GM12878 (cell line): ENCODE data around the gene MYO1C. TPM values are rescaled to one million over a fixed set of nuclear protein-coding genes. Genes with fewer than 3 reads are reported as not detected.
A peak's percentile ranks its signal among the peaks of the same experiment; 100 is the strongest.

Source experiments
- EGR1 ChIP-seq, 2 experiments: IDR thresholded peaks; 1 replicate in 1 of 2; 2 replicates in 1 of 2; pipeline ENCODE4 v1.6.1; 2011 to 2012; ENCODE audit warnings: low read depth in 2 of 2, low read length in 2 of 2, borderline replicate concordance in 1 of 2, mild to moderate bottlenecking in 1 of 2, moderate library complexity in 1 of 2
- EP300 ChIP-seq, 2 experiments: fragments of 150-350 bp in 1 of 2; IDR thresholded peaks; 2 replicates each; pipeline ENCODE4 v1.6.1; 2011 to 2012; ENCODE audit warnings: low read depth in 2 of 2, low read length in 2 of 2, borderline replicate concordance in 1 of 2, improper control_type of control experiment in 1 of 2, inconsistent platforms in 1 of 2; ENCODE audit not compliant: control insufficient read depth in 1 of 2
- IKZF2 ChIP-seq, 2 experiments: fragments of 450-650 bp; IDR thresholded peaks; 2 replicates each; pipeline ENCODE4 v1.6.1; 2017; ENCODE audit warnings: mild to moderate bottlenecking in 2 of 2, moderate library complexity in 2 of 2
- NBN ChIP-seq: fragments of 450-650 bp; IDR thresholded peaks from 2 replicates; pipeline ENCODE4 v1.6.1; 2016
- NR2C2 ChIP-seq: IDR thresholded peaks from 2 replicates; pipeline ENCODE4 v1.6.1; 2011; ENCODE audit warnings: borderline replicate concordance, low read depth; ENCODE audit not compliant: control insufficient read depth, insufficient read length
- RAD51 ChIP-seq: fragments of 450-650 bp; IDR thresholded peaks from 2 replicates; pipeline ENCODE4 v1.6.1; 2016; ENCODE audit warnings: moderate library complexity, mild to moderate bottlenecking, inconsistent platforms
- SMC3 ChIP-seq: IDR thresholded peaks from 2 replicates; pipeline ENCODE4 v1.6.1; 2011; ENCODE audit warnings: low read length, improper control_type of control experiment, borderline replicate concordance
- YY1 ChIP-seq: IDR thresholded peaks from 2 replicates; pipeline ENCODE4 v1.6.1; 2011; ENCODE audit warnings: low read depth, mild to moderate bottlenecking, low read length
- ZNF207 ChIP-seq: fragments of 450-650 bp; IDR thresholded peaks from 2 replicates; pipeline ENCODE4 v1.6.1; 2014; ENCODE audit warnings: antibody characterized with exemption, mild to moderate bottlenecking, borderline replicate concordance
- ZNF274 ChIP-seq: IDR thresholded peaks from one replicate; pipeline ENCODE4 v1.8.0; 2011; ENCODE audit not compliant: insufficient read length, insufficient read depth
- polyA plus RNA-seq, 11 experiments: library from polyadenylated mRNA; depleted of rRNA in 4 of 11; unstranded in 6 of 11; stranded (reverse) in 5 of 11; fragments of >200 nt; fragmentation: Nextera tagmentation in 4 of 11; fragmentation: Illumina TruSeq in 1 of 11; extraction: Ambion mirVana in 4 of 11; extraction: Trizol in 1 of 11; gene quantifications; 1 replicate in 1 of 11; 2 replicates in 10 of 11; pipeline versions ENCODE4 v1.2.1 to v1.2.3, GENCODE V29; 2011 to 2016; ENCODE audit warnings: inconsistent platforms in 2 of 11, missing spikeins in 2 of 11, low read depth in 1 of 11
- total RNA-seq, 4 experiments: library from RNA; depleted of rRNA in 3 of 4; stranded (reverse); fragments of >200 nt in 3 of 4; fragmentation: Illumina TruSeq in 1 of 4; extraction: Trizol in 1 of 4; gene quantifications; 2 replicates each; pipeline versions ENCODE4 v1.2.1 to v1.2.3, GENCODE V29; 2013 to 2021
- TF ChIP-seq, protein P1 (sequence below): fragments of 450-650 bp; IDR thresholded peaks from 2 replicates; pipeline ENCODE4 v1.6.1; 2016; ENCODE audit warnings: mild to moderate bottlenecking
- TF ChIP-seq, protein P2 (sequence below), 3 experiments: IDR thresholded peaks in 2 of 3; conservative IDR thresholded peaks in 1 of 3; 2 replicates each; pipeline ENCODE4 v1.5.1; 2011; ENCODE audit warnings: low read depth in 3 of 3, low read length in 3 of 3, mild to moderate bottlenecking in 3 of 3, control low read depth in 2 of 3, moderate library complexity in 2 of 3, inconsistent platforms in 1 of 3, mixed read lengths in 1 of 3; ENCODE audit not compliant: control insufficient read depth in 2 of 3, insufficient read depth in 1 of 3; ENCODE audit errors: extremely low read depth in 1 of 3
- TF ChIP-seq, protein P3 (sequence below): fragments of 450-650 bp; IDR thresholded peaks from 2 replicates; pipeline ENCODE4 v1.6.1; 2017; ENCODE audit warnings: mild to moderate bottlenecking, low read depth, inconsistent platforms; ENCODE audit not compliant: poor library complexity, severe bottlenecking
- TF ChIP-seq, protein P4 (sequence below): fragments of 450-650 bp; IDR thresholded peaks from 2 replicates; pipeline ENCODE4 v1.6.1; 2017; ENCODE audit warnings: mild to moderate bottlenecking, moderate library complexity
- TF ChIP-seq, protein P5 (sequence below): IDR thresholded peaks from 2 replicates; pipeline ENCODE4 v1.6.1; 2012; ENCODE audit warnings: low read depth, low read length, improper control_type of control experiment

Gene MYO1C
- total and polyA plus RNA-seq, 10 of the 15 experiments (the other 5 are each of a cell fraction or from before 2014, with no cell fraction given), result 1.2 to 92.0 (median 36.6) TPM

DNA sequence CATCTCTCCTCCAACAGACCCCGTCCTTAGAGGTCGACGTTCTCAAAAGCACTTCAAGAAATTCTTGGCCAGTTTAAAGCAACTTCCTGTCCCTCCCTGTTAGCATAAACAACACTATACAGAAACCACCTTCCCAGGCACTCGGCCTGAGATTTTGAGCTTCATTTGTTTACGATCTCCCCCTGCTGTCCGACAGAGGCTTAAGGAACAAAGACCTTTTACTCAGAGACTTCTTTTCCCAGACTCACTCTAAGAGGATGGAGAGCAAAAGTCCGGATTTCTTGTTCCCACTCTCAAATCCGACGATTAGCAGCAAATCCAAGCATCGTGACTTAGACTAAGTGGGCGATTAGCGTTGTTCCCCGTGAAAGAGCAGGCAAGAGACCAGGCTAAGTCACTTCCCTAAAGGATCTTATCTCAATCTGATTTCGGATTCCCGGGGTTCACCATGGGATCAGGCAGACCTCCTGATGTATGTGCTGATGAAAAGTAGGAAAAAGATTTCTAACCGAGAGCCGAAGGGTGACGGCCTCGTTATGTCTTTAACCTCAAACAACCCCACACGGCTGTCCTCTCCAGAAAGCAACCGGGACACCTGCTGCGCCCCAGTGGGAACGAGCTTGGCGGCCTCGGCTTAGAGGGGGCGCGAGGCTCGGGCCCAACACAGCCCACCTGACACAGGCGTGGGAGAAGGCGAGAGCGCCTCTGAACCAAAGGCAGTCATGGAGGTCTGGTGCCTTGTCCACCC is 23.3 kb upstream of the MYO1C start (continued):
- TF ChIP-seq NR2C2 (no peak), YY1 (0 out of 2 replicates have a peak, but pooled peaks have one; percentile 28), ZNF274 (no peak), NBN (0 out of 2 replicates have a peak, but pooled peaks have one; percentile 47), ZNF207 (no peak), RAD51 (no peak), IKZF2 (IDR thresholded peaks at IDR 0.05) (0 out of 4 replicates have a peak, but pooled peaks of 1 of the 2 experiments have one; percentile 7), EP300 (IDR thresholded peaks at IDR 0.05; ENCODE audit: borderline replicate concordance in 1 of 2, control insufficient read depth in 1 of 2, low read depth in 2 of 2, low read length in 2 of 2) (no peak), SMC3 (peak; percentile 90), EGR1 (IDR thresholded peaks at IDR 0.05; ENCODE audit: borderline replicate concordance in 1 of 2, low read depth in 2 of 2, low read length in 2 of 2) (no peak)
- TF ChIP-seq, protein P1, sequence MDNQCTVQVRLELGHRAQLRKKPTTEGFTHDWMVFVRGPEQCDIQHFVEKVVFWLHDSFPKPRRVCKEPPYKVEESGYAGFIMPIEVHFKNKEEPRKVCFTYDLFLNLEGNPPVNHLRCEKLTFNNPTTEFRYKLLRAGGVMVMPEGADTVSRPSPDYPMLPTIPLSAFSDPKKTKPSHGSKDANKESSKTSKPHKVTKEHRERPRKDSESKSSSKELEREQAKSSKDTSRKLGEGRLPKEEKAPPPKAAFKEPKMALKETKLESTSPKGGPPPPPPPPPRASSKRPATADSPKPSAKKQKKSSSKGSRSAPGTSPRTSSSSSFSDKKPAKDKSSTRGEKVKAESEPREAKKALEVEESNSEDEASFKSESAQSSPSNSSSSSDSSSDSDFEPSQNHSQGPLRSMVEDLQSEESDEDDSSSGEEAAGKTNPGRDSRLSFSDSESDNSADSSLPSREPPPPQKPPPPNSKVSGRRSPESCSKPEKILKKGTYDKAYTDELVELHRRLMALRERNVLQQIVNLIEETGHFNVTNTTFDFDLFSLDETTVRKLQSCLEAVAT, result peak; percentile 74
- TF ChIP-seq, protein P2, sequence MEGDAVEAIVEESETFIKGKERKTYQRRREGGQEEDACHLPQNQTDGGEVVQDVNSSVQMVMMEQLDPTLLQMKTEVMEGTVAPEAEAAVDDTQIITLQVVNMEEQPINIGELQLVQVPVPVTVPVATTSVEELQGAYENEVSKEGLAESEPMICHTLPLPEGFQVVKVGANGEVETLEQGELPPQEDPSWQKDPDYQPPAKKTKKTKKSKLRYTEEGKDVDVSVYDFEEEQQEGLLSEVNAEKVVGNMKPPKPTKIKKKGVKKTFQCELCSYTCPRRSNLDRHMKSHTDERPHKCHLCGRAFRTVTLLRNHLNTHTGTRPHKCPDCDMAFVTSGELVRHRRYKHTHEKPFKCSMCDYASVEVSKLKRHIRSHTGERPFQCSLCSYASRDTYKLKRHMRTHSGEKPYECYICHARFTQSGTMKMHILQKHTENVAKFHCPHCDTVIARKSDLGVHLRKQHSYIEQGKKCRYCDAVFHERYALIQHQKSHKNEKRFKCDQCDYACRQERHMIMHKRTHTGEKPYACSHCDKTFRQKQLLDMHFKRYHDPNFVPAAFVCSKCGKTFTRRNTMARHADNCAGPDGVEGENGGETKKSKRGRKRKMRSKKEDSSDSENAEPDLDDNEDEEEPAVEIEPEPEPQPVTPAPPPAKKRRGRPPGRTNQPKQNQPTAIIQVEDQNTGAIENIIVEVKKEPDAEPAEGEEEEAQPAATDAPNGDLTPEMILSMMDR (IDR thresholded peaks at IDR 0.05 in 2 of 3, conservative IDR thresholded peaks at IDR 0.05 in 1 of 3; ENCODE audit: control insufficient read depth in 2 of 3, extremely low read depth in 1 of 3, insufficient read depth in 1 of 3, low read depth in 3 of 3, low read length in 3 of 3), result peak; percentile 52 to 87 (median 72); a peak in 5 of 6 replicates
- TF ChIP-seq, protein P3, sequence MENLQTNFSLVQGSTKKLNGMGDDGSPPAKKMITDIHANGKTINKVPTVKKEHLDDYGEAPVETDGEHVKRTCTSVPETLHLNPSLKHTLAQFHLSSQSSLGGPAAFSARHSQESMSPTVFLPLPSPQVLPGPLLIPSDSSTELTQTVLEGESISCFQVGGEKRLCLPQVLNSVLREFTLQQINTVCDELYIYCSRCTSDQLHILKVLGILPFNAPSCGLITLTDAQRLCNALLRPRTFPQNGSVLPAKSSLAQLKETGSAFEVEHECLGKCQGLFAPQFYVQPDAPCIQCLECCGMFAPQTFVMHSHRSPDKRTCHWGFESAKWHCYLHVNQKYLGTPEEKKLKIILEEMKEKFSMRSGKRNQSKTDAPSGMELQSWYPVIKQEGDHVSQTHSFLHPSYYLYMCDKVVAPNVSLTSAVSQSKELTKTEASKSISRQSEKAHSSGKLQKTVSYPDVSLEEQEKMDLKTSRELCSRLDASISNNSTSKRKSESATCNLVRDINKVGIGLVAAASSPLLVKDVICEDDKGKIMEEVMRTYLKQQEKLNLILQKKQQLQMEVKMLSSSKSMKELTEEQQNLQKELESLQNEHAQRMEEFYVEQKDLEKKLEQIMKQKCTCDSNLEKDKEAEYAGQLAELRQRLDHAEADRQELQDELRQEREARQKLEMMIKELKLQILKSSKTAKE, result peak; percentile 68
- TF ChIP-seq, protein P4, sequence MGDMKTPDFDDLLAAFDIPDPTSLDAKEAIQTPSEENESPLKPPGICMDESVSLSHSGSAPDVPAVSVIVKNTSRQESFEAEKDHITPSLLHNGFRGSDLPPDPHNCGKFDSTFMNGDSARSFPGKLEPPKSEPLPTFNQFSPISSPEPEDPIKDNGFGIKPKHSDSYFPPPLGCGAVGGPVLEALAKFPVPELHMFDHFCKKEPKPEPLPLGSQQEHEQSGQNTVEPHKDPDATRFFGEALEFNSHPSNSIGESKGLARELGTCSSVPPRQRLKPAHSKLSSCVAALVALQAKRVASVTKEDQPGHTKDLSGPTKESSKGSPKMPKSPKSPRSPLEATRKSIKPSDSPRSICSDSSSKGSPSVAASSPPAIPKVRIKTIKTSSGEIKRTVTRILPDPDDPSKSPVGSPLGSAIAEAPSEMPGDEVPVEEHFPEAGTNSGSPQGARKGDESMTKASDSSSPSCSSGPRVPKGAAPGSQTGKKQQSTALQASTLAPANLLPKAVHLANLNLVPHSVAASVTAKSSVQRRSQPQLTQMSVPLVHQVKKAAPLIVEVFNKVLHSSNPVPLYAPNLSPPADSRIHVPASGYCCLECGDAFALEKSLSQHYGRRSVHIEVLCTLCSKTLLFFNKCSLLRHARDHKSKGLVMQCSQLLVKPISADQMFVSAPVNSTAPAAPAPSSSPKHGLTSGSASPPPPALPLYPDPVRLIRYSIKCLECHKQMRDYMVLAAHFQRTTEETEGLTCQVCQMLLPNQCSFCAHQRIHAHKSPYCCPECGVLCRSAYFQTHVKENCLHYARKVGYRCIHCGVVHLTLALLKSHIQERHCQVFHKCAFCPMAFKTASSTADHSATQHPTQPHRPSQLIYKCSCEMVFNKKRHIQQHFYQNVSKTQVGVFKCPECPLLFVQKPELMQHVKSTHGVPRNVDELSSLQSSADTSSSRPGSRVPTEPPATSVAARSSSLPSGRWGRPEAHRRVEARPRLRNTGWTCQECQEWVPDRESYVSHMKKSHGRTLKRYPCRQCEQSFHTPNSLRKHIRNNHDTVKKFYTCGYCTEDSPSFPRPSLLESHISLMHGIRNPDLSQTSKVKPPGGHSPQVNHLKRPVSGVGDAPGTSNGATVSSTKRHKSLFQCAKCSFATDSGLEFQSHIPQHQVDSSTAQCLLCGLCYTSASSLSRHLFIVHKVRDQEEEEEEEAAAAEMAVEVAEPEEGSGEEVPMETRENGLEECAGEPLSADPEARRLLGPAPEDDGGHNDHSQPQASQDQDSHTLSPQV, result no peak
- TF ChIP-seq, protein P5, sequence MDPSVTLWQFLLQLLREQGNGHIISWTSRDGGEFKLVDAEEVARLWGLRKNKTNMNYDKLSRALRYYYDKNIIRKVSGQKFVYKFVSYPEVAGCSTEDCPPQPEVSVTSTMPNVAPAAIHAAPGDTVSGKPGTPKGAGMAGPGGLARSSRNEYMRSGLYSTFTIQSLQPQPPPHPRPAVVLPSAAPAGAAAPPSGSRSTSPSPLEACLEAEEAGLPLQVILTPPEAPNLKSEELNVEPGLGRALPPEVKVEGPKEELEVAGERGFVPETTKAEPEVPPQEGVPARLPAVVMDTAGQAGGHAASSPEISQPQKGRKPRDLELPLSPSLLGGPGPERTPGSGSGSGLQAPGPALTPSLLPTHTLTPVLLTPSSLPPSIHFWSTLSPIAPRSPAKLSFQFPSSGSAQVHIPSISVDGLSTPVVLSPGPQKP, result 0 out of 2 replicates have a peak, but pooled peaks have one; percentile 45
